GM23338 (cell line): ENCODE results near the gene HSDL1. TPM values are rescaled to one million over a fixed set of nuclear protein-coding genes. Genes with fewer than 3 reads are reported as not detected.

Experiments
- ATAC-seq: fragments of 200-7000 bp; cut with Tn5 transposase; 3 replicates; pipeline ENCODE4 v1.9.1; 2020
- DNase-seq: peaks from one replicate; pipeline ENCODE4 v3.0.0-alpha.2; 2015; ENCODE audit warnings: low spot score
- H2AFZ ChIP-seq: fragments of 200-600 bp; sonication (generic); 2 replicates; pipeline ENCODE4 v1.8.0; 2016; ENCODE audit warnings: antibody characterized with exemption, mild to moderate bottlenecking, moderate library complexity
- H3F3A ChIP-seq: fragments of 200-600 bp; sonication (generic); replicated peaks from 2 replicates; pipeline ENCODE4 v1.8.0; 2017; ENCODE audit warnings: antibody characterized with exemption, mixed run types, low read depth
- H3K27ac ChIP-seq: fragments of 200-600 bp; sonication (generic); 2 replicates; pipeline ENCODE4 v1.6.1; 2016; ENCODE audit warnings: low read depth
- H3K27me3 ChIP-seq: fragments of 200-600 bp; sonication (generic); 2 replicates; pipeline ENCODE4 v1.8.0; 2016; ENCODE audit warnings: mild to moderate bottlenecking, mixed run types, moderate library complexity; ENCODE audit not compliant: insufficient read depth
- H3K36me3 ChIP-seq: fragments of 200-600 bp; sonication (generic); 2 replicates; pipeline ENCODE4 v1.8.0; 2016; ENCODE audit warnings: mild to moderate bottlenecking; ENCODE audit not compliant: insufficient read depth
- H3K4me1 ChIP-seq: fragments of 200-600 bp; sonication (generic); 2 replicates; pipeline ENCODE4 v1.8.0; 2016; ENCODE audit warnings: mild to moderate bottlenecking, moderate library complexity; ENCODE audit not compliant: insufficient read depth
- H3K4me2 ChIP-seq: fragments of 200-600 bp; sonication (generic); 2 replicates; pipeline ENCODE4 v1.7.1; 2017; ENCODE audit warnings: mixed run types
- H3K4me3 ChIP-seq: fragments of 200-600 bp; sonication (generic); 2 replicates; pipeline ENCODE4 v1.6.1; 2016; ENCODE audit warnings: mixed run types
- H3K79me2 ChIP-seq: fragments of 200-600 bp; sonication (generic); replicated peaks from 2 replicates; pipeline ENCODE4 v1.8.0; 2017; ENCODE audit warnings: mild to moderate bottlenecking; ENCODE audit not compliant: insufficient read depth
- H3K9me2 ChIP-seq: fragments of 200-600 bp; sonication (generic); 2 replicates; pipeline ENCODE4 v1.8.0; 2017; ENCODE audit not compliant: insufficient read depth
- H4K20me1 ChIP-seq: fragments of 200-600 bp; sonication (generic); replicated peaks from 2 replicates; pipeline ENCODE4 v1.8.0; 2017; ENCODE audit warnings: mild to moderate bottlenecking; ENCODE audit not compliant: insufficient read depth
- H3K27ac Mint-ChIP-seq: 2 replicates; pipeline ENCODE4 v1.8.0; 2020; ENCODE audit warnings: inconsistent platforms, mild to moderate bottlenecking, moderate library complexity, mixed read lengths
- H3K27me3 Mint-ChIP-seq: 3 replicates; pipeline ENCODE4 v1.8.0; 2022; ENCODE audit warnings: low read depth, mild to moderate bottlenecking, moderate library complexity, mixed read lengths, inconsistent platforms; ENCODE audit not compliant: insufficient read depth, poor library complexity
- H3K36me3 Mint-ChIP-seq: 3 replicates; pipeline ENCODE4 v1.8.0; 2021; ENCODE audit warnings: low read depth, mild to moderate bottlenecking, inconsistent platforms, moderate library complexity, mixed read lengths
- H3K4me1 Mint-ChIP-seq: 3 replicates; pipeline ENCODE4 v1.8.0; 2020; ENCODE audit warnings: mild to moderate bottlenecking, inconsistent platforms, mixed read lengths
- H3K4me3 Mint-ChIP-seq: 3 replicates; pipeline ENCODE4 v1.8.0; 2021; ENCODE audit warnings: moderate library complexity, mild to moderate bottlenecking, inconsistent platforms, mixed read lengths
- H3K9me3 Mint-ChIP-seq: 3 replicates; pipeline ENCODE4 v1.8.0; 2020; ENCODE audit warnings: moderate library complexity, mild to moderate bottlenecking, inconsistent platforms, mixed read lengths
- CREB1 ChIP-seq: fragments of 250-450 bp; sonication (Bioruptor Pico); IDR thresholded peaks from 2 replicates; pipeline ENCODE4 v1.5.0; 2020; ENCODE audit warnings: low read depth, mild to moderate bottlenecking, moderate library complexity
- CTCF ChIP-seq, 2 experiments: fragments of 200-600 bp in 1 of 2; sonication (generic) in 1 of 2; conservative IDR thresholded peaks; 2 replicates each; pipeline versions ENCODE4 v1.5.1 to v1.6.1; 2016 to 2017; ENCODE audit warnings: antibody characterized with exemption in 2 of 2, low read depth in 2 of 2, mild to moderate bottlenecking in 2 of 2, moderate library complexity in 1 of 2
- EZH2 ChIP-seq: fragments of 200-600 bp; sonication (generic); IDR thresholded peaks from one replicate; pipeline ENCODE4 v1.8.0; 2017; ENCODE audit warnings: antibody characterized with exemption, mild to moderate bottlenecking, low read depth; ENCODE audit not compliant: unreplicated experiment
- EZH2phosphoT487 ChIP-seq: fragments of 200-600 bp; sonication (generic); IDR thresholded peaks from one replicate; pipeline ENCODE4 v1.8.1; 2018; ENCODE audit warnings: antibody characterized with exemption; ENCODE audit not compliant: unreplicated experiment
- JUNB ChIP-seq: IDR thresholded peaks from one replicate; pipeline ENCODE4 v1.6.1; 2016; ENCODE audit warnings: antibody characterized with exemption; ENCODE audit not compliant: unreplicated experiment
- NANOG ChIP-seq: IDR thresholded peaks from 2 replicates; pipeline ENCODE4 v1.6.1; 2016; ENCODE audit warnings: antibody characterized with exemption, borderline replicate concordance
- POLR2AphosphoS5 ChIP-seq: IDR thresholded peaks from 2 replicates; pipeline ENCODE4 v1.6.1; 2016; ENCODE audit warnings: antibody characterized with exemption, low read depth
- REST ChIP-seq: IDR thresholded peaks from one replicate; pipeline ENCODE4 v1.6.1; 2018; ENCODE audit warnings: antibody characterized with exemption; ENCODE audit not compliant: unreplicated experiment
- STAT1 ChIP-seq: IDR thresholded peaks from one replicate; pipeline ENCODE4 v1.6.1; 2016; ENCODE audit warnings: antibody characterized with exemption; ENCODE audit not compliant: unreplicated experiment
- ZNF462 ChIP-seq: fragments of 250-450 bp; sonication (Bioruptor Pico); IDR thresholded peaks from 2 replicates; pipeline ENCODE4 v1.5.0; 2020; ENCODE audit warnings: mild to moderate bottlenecking, moderate library complexity
- polyA plus RNA-seq: library from polyadenylated mRNA; unstranded; fragments of >200 nt; fragmentation: Nextera tagmentation; extraction: Ambion mirVana; gene quantifications from 2 replicates; pipeline ENCODE4 v1.2.1, GENCODE V29; 2016
- total RNA-seq: library from RNA; depleted of rRNA; stranded (reverse); fragments of >200 nt; shearing (Covaris generic); gene quantifications from 2 replicates; pipeline ENCODE4 v1.2.3, GENCODE V29; 2014

HSDL1 gene
- total and polyA plus RNA-seq, 2 experiments from 2014 or later: 16.6 to 46.1 TPM

GRCh38 chr16:84161037-84161436, 16.1 kb upstream of the HSDL1 start (continued):
- TF ChIP-seq CTCF (conservative IDR thresholded peaks at IDR 0.05; ENCODE audit: low read depth in 2 of 2): no peak

- H3K4me3 Mint-ChIP-seq: no peak overlapping the region
- H3K27me3 Mint-ChIP-seq: peaks cover 2% of the 10 kb centered on the region
- Histone ChIP-seq H3K4me1 (no peaks in the 10 kb centered on the region), H3K27me3 (no peaks in the 10 kb centered on the region), H3K9me2 (no peaks in the 10 kb centered on the region), H3K4me2 (no peak overlapping the region), H3K79me2 (no peaks in the 10 kb centered on the region), H3F3A (no peaks in the 10 kb centered on the region), H3K36me3 (no peaks in the 10 kb centered on the region), H3K27ac (no peak overlapping the region), H2AFZ (no peak overlapping the region), H3K4me3 (no peak overlapping the region), H4K20me1 (no peaks in the 10 kb centered on the region)
- ATAC-seq (no peak), DNase-seq (no peak)
- H3K36me3 Mint-ChIP-seq: no peaks in the 10 kb centered on the region
- no peaks in the 10 kb centered on the region for H3K4me1 Mint-ChIP-seq
- H3K27ac Mint-ChIP-seq: no peak overlapping the region
- H3K9me3 Mint-ChIP-seq: peaks cover 2% of the 10 kb centered on the region; the same call in 2 of the 3 replicates
- TF ChIP-seq JUNB: no peak
- no peak for TF ChIP-seq REST
- no peak for TF ChIP-seq EZH2
- TF ChIP-seq CREB1 (CRISPR knock-in tag): no peak
- TF ChIP-seq EZH2phosphoT487: no peak
- no peak for TF ChIP-seq CTCF (conservative IDR thresholded peaks at IDR 0.05; ENCODE audit: low read depth in 2 of 2)
- TF ChIP-seq STAT1: no peak
- no peak for TF ChIP-seq NANOG
- TF ChIP-seq POLR2AphosphoS5: no peak
- no peak for TF ChIP-seq ZNF462 (CRISPR knock-in tag)
These were observed 14.8 kb upstream of the HSDL1 start for GRCh38 chr16:84159800-84160199.
